CD4-positive, alpha-beta T cell (primary cell): ENCODE measurements around the gene SNAP25. TPM values are rescaled to one million over a fixed set of nuclear protein-coding genes. Genes with fewer than 3 reads are reported as not detected.

Source experiments
- ATAC-seq: fragments of 200-7000 bp; cut with Tn5 transposase; one replicate; pipeline ENCODE4 v1.10.0; 2022; ENCODE audit warnings: mild to moderate bottlenecking; ENCODE audit not compliant: poor library complexity
- CTCF ChIA-PET: fragments of 350-600 bp; sonication (Branson Sonifier 250); formaldehyde crosslinking; loops from one replicate; lab custom pipeline; 2021; ENCODE audit warnings: antibody characterized with exemption, inconsistent platforms; lab: Charles Lee
- POLR2A ChIA-PET: fragments of 350-600 bp; sonication (Branson Sonifier 250); formaldehyde crosslinking; loops from one replicate; lab custom pipeline; 2021; ENCODE audit warnings: antibody characterized with exemption, inconsistent platforms; lab: Charles Lee
- DNase-seq, 14 experiments: peaks; one replicate each; pipeline ENCODE4 v3.0.0-alpha.2; 2013 to 2020; ENCODE audit warnings: mixed read lengths in 2 of 14
- H3K27ac ChIP-seq, 2 donors: one replicate each; pipeline versions ENCODE4 v1.5.1 to v1.7.0; 2013; ENCODE audit warnings: low read length in 2 of 2, low read depth in 1 of 2, mild to moderate bottlenecking in 1 of 2
- H3K27me3 ChIP-seq, 2 experiments: 1 replicate in 1 of 2; 2 replicates in 1 of 2; pipeline versions ENCODE4 v1.6.1 to v1.7.0; 2013; ENCODE audit warnings: low read length in 2 of 2, control low read depth in 1 of 2, mild to moderate bottlenecking in 1 of 2, moderate library complexity in 1 of 2; ENCODE audit not compliant: insufficient read depth in 2 of 2, control insufficient read depth in 1 of 2
- H3K36me3 ChIP-seq: one replicate; pipeline ENCODE4 v1.6.1; 2013; ENCODE audit warnings: low read length, control low read depth; ENCODE audit not compliant: insufficient read depth
- H3K4me1 ChIP-seq: one replicate; pipeline ENCODE4 v1.6.1; 2013; ENCODE audit warnings: low read length, control low read depth; ENCODE audit not compliant: insufficient read depth
- H3K4me3 ChIP-seq: one replicate; pipeline ENCODE4 v1.5.1; 2013; ENCODE audit warnings: mild to moderate bottlenecking, low read length, moderate library complexity
- H3K9me3 ChIP-seq, 2 experiments: 1 replicate in 1 of 2; 2 replicates in 1 of 2; pipeline versions ENCODE4 v1.6.1 to v1.7.0; 2013; ENCODE audit warnings: low read length in 2 of 2, mild to moderate bottlenecking in 2 of 2, control low read depth in 1 of 2, moderate library complexity in 1 of 2; ENCODE audit not compliant: control insufficient read depth in 1 of 2, insufficient read depth in 1 of 2
- H3K27ac Mint-ChIP-seq: one replicate; pipeline ENCODE4 v1.8.0; 2020; ENCODE audit warnings: mixed read lengths
- H3K27me3 Mint-ChIP-seq: one replicate; pipeline ENCODE4 v1.8.0; 2021; ENCODE audit warnings: mixed read lengths
- H3K36me3 Mint-ChIP-seq: one replicate; pipeline ENCODE4 v1.8.0; 2021; ENCODE audit warnings: low read depth, mixed read lengths
- H3K4me1 Mint-ChIP-seq: one replicate; pipeline ENCODE4 v1.8.0; 2021; ENCODE audit warnings: low read depth, mixed read lengths
- H3K4me3 Mint-ChIP-seq: one replicate; pipeline ENCODE4 v1.8.0; 2020; ENCODE audit warnings: mild to moderate bottlenecking, mixed read lengths
- H3K9me3 Mint-ChIP-seq: one replicate; pipeline ENCODE4 v1.8.0; 2020; ENCODE audit warnings: mixed read lengths
- CTCF ChIP-seq: fragments of 200-600 bp; IDR thresholded peaks from one replicate; pipeline ENCODE4 v1.8.0; 2022; ENCODE audit warnings: antibody characterized with exemption, mild to moderate bottlenecking
- intact Hi-C, 2 experiments: fragments of 100-400 bp; cut with DNase I in 1 of 2; cut with micrococcal nuclease in 1 of 2; formaldehyde crosslinking; loops; one replicate each; pipeline versions ENCODE4 v1.15.1 to v1.9.0; 2023 to 2025; cut with DNase I, micrococcal nuclease
- total RNA-seq, 174 experiments: library from RNA in 2 of 174; stranded (reverse) in 2 of 174; gene quantifications; one replicate each; pipeline ENCODE4 v1.2.3 and lab custom pipeline; 2021 to 2026

SNAP25 gene
- total RNA-seq, 2 experiments from 2014 or later: not detected

GRCh38 chr20:10313701-10314100 is 95.1 kb downstream of the SNAP25 start:
- intact Hi-C loops: no loop called here
- Mint-ChIP-seq H3K4me3 (no peak overlapping the region), H3K9me3 (peaks cover 3% of the 10 kb centered on the region), H3K36me3 (no peaks in the 10 kb centered on the region), H3K4me1 (no peaks in the 10 kb centered on the region), H3K27ac (no peak overlapping the region), H3K27me3 (peaks cover 51% of the 10 kb centered on the region)
- Histone ChIP-seq H3K27me3 (peaks cover 0 to 4% of the 10 kb centered on the region in 2 experiments), H3K4me3 (no peak overlapping the region), H3K27ac (no peak overlapping the region), H3K9me3 (peaks cover 0 to 4% of the 10 kb centered on the region in 2 experiments), H3K36me3 (no peaks in the 10 kb centered on the region), H3K4me1 (no peaks in the 10 kb centered on the region)
- no peak for TF ChIP-seq CTCF
- ChIA-PET CTCF (no interaction called here), POLR2A (no interaction called here)
- ATAC-seq (no peak), DNase-seq (no peak)

GRCh38 chr20:10314198-10314597 is 95.6 kb downstream of the SNAP25 start:
- H3K4me1 Mint-ChIP-seq: no peaks in the 10 kb centered on the region
- TF ChIP-seq CTCF: no peak
- H3K9me3 ChIP-seq: peaks cover 0 to 4% of the 10 kb centered on the region in 2 experiments
- H3K27me3 ChIP-seq: no peaks in the 10 kb centered on the region
- no peak for DNase-seq
- H3K9me3 Mint-ChIP-seq: peaks cover 3% of the 10 kb centered on the region
- no peak for ATAC-seq
- no peaks in the 10 kb centered on the region for H3K36me3 ChIP-seq
- no peak overlapping the region for H3K4me3 Mint-ChIP-seq
- no peak overlapping the region for H3K27ac Mint-ChIP-seq
- H3K27me3 Mint-ChIP-seq: peaks cover 49% of the 10 kb centered on the region
- ChIA-PET POLR2A (no interaction called here), CTCF (no interaction called here)
- intact Hi-C loops: no loop called here
- H3K4me1 ChIP-seq: no peaks in the 10 kb centered on the region
- H3K4me3 ChIP-seq: no peak overlapping the region
- H3K36me3 Mint-ChIP-seq: no peaks in the 10 kb centered on the region
- no peak overlapping the region for H3K27ac ChIP-seq

GRCh38 chr20:10315138-10315537 is 96.5 kb downstream of the SNAP25 start:
- ATAC-seq: no peak
- TF ChIP-seq CTCF: no peak
- Mint-ChIP-seq H3K27me3 (peaks cover 47% of the 10 kb centered on the region), H3K4me1 (no peaks in the 10 kb centered on the region), H3K4me3 (no peak overlapping the region), H3K9me3 (peaks cover 3% of the 10 kb centered on the region), H3K36me3 (no peaks in the 10 kb centered on the region), H3K27ac (no peak overlapping the region)
- Histone ChIP-seq H3K27ac (no peak overlapping the region), H3K4me3 (no peak overlapping the region), H3K9me3 (peaks cover 0 to 4% of the 10 kb centered on the region in 2 experiments), H3K4me1 (no peaks in the 10 kb centered on the region), H3K36me3 (no peaks in the 10 kb centered on the region), H3K27me3 (no peaks in the 10 kb centered on the region)
- DNase-seq: no peak
- ChIA-PET CTCF (no interaction called here), POLR2A (no interaction called here)
- intact Hi-C loops: no loop called here
